Loucy (cell line): ENCODE data around the gene PLPP7.

Experiments
- H2AFZ ChIP-seq: fragments of 200-600 bp; sonication (generic); 2 replicates; pipeline ENCODE4 v1.6.0; 2016; ENCODE audit warnings: antibody characterized with exemption, mild to moderate bottlenecking, low read length, moderate library complexity
- H3F3A ChIP-seq: fragments of 200-600 bp; 2 replicates; pipeline ENCODE4 v1.6.0; 2016; ENCODE audit warnings: antibody characterized with exemption, low read depth, mild to moderate bottlenecking
- H3K27me3 ChIP-seq: fragments of 200-600 bp; sonication (generic); 2 replicates; pipeline ENCODE4 v1.6.1; 2014; ENCODE audit warnings: low read length, mild to moderate bottlenecking; ENCODE audit not compliant: insufficient read depth, poor library complexity, severe bottlenecking
- H3K36me3 ChIP-seq: fragments of 200-600 bp; sonication (generic); 2 replicates; pipeline ENCODE4 v1.6.1; 2016; ENCODE audit warnings: low read length; ENCODE audit not compliant: insufficient read depth
- H3K4me1 ChIP-seq: fragments of 200-600 bp; sonication (generic); 2 replicates; pipeline ENCODE4 v1.5.1; 2014; ENCODE audit warnings: low read length, mild to moderate bottlenecking; ENCODE audit not compliant: insufficient read depth, poor library complexity, severe bottlenecking
- H3K4me2 ChIP-seq: fragments of 200-600 bp; sonication (generic); 2 replicates; pipeline ENCODE4 v1.6.0; 2014; ENCODE audit warnings: antibody characterized with exemption, low read length, low read depth, mild to moderate bottlenecking; ENCODE audit not compliant: poor library complexity, severe bottlenecking
- H3K4me3 ChIP-seq: fragments of 200-600 bp; sonication (generic); 2 replicates; pipeline ENCODE4 v1.5.1; 2014; ENCODE audit warnings: low read length, mild to moderate bottlenecking, mixed read lengths; ENCODE audit not compliant: poor library complexity, severe bottlenecking
- H3K79me2 ChIP-seq: fragments of 200-600 bp; sonication (generic); 2 replicates; pipeline ENCODE4 v1.6.1; 2014; ENCODE audit warnings: low read length; ENCODE audit not compliant: insufficient read depth
- H3K9ac ChIP-seq: fragments of 200-600 bp; sonication (generic); 2 replicates; pipeline ENCODE4 v1.6.0; 2014; ENCODE audit warnings: mild to moderate bottlenecking, low read depth, low read length, moderate library complexity; ENCODE audit not compliant: poor library complexity, severe bottlenecking
- H3K9me2 ChIP-seq: fragments of 200-600 bp; sonication (generic); replicated peaks from 2 replicates; pipeline ENCODE4 v1.6.1; 2016; ENCODE audit warnings: low read depth, low read length, mixed read lengths
- H3K9me3 ChIP-seq: fragments of 200-600 bp; sonication (generic); 2 replicates; pipeline ENCODE4 v1.6.1; 2014; ENCODE audit warnings: mild to moderate bottlenecking, antibody characterized with exemption, low read length, low read depth; ENCODE audit not compliant: insufficient read depth
- H4K20me1 ChIP-seq: fragments of 200-600 bp; sonication (generic); 2 replicates; pipeline ENCODE4 v1.6.0; 2014; ENCODE audit warnings: antibody characterized with exemption, low read length, mild to moderate bottlenecking; ENCODE audit not compliant: insufficient read depth, poor library complexity, severe bottlenecking
- CTCF ChIP-seq: fragments of 200-600 bp; sonication (generic); conservative IDR thresholded peaks from 2 replicates; pipeline ENCODE4 v1.5.1; 2014; ENCODE audit warnings: mild to moderate bottlenecking, antibody characterized with exemption, low read length
- EZH2phosphoT487 ChIP-seq: fragments of 200-600 bp; IDR thresholded peaks from 2 replicates; pipeline ENCODE4 v1.6.1; 2018; ENCODE audit warnings: antibody characterized with exemption, mild to moderate bottlenecking, moderate library complexity, borderline replicate concordance

The PLPP7 gene

DNA sequence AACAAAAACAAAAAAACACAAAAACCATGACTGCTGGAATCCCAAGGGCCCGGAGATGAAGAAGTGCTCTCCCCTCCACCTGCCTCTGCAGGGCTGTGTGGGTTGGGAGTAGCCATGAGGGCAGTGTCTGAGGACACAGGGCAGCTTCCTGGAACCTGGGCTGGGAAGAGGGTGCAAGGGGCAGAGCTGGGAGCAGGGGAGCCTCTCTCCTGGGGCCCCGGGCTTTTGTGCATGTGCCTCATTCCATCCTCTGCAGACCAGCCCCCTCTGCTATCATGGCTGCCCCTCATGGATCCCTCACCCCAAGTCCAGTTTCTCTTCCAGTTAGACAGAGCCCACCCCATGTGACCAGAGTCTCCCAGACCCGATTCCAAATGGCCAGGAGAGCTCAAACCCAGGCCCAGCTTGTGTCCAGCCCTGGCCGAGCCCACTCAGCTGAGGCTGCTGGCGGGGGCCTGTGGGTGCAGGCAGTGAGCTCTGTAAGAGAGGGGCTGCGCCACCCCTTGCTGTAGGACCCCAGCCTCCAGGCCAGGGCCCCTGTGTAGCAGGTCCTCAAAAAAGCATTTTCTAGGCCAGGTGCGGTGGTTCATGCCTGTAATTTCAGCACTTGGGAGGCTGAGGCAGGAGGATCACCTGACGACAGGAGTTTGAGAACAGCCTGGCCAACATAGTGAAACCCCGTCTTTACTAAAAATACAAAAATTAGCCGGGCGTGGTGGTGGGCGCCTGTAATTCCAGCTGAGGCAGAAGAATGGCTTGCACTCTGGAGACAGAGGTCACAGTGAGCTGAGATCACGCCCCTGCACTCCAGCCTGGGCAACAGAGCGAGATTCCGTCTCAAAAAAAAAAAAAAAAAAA, 44.5 kb downstream of the PLPP7 start:
- Histone ChIP-seq H3K4me1 (no peaks in the 10 kb centered on the region), H3K9me2 (no peaks in the 10 kb centered on the region), H2AFZ (no peak overlapping the region), H3K27me3 (no peaks in the 10 kb centered on the region), H3K9ac (no peak overlapping the region), H3K4me2 (no peak overlapping the region), H3K4me3 (no peak overlapping the region), H3K79me2 (no peaks in the 10 kb centered on the region), H3K36me3 (no peaks in the 10 kb centered on the region), H3K9me3 (no peaks in the 10 kb centered on the region), H4K20me1 (no peaks in the 10 kb centered on the region), H3F3A (no peaks in the 10 kb centered on the region)
- no peak for TF ChIP-seq EZH2phosphoT487
- TF ChIP-seq CTCF = no peak

- no peaks in the 10 kb centered on the region for H3F3A ChIP-seq
- no peak overlapping the region for H3K4me3 ChIP-seq
- no peaks in the 10 kb centered on the region for H3K79me2 ChIP-seq
- no peaks in the 10 kb centered on the region for H3K9me2 ChIP-seq
- no peak overlapping the region for H3K9ac ChIP-seq
- TF ChIP-seq EZH2phosphoT487 (no peak), CTCF (no peak)
- H2AFZ ChIP-seq = no peak overlapping the region
- H3K4me1 ChIP-seq = no peaks in the 10 kb centered on the region
- no peaks in the 10 kb centered on the region for H4K20me1 ChIP-seq
- H3K4me2 ChIP-seq = no peak overlapping the region
- H3K9me3 ChIP-seq = no peaks in the 10 kb centered on the region
- H3K36me3 ChIP-seq = no peaks in the 10 kb centered on the region
- no peaks in the 10 kb centered on the region for H3K27me3 ChIP-seq
Measured at GRCh38 chr9:131334629-131335367, 45.3 kb downstream of the PLPP7 start.

DNA sequence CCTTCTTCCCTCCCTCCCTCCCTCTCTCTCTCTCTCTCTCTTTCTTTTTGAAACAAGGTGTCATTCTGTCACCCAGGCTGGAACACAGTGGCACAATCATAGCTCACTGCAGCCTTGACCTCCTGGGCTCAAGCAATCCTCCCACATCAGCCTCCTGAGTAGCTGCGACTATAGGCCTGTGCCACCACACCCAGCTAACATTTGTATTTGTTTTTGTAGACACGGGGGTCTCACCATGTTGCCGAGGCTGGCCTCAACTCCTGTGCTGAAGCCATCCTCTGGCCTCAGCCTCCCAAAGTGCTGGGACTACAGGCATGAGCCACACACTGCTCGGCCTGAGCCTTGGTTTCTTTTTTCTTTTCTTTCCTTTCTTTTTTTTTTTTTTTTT, 45.8 kb downstream of the PLPP7 start:
- H3K4me2 ChIP-seq = no peak overlapping the region
- H3K9ac ChIP-seq = no peak overlapping the region
- H4K20me1 ChIP-seq = no peaks in the 10 kb centered on the region
- no peaks in the 10 kb centered on the region for H3K4me1 ChIP-seq
- H3K9me2 ChIP-seq = no peaks in the 10 kb centered on the region
- no peak overlapping the region for H2AFZ ChIP-seq
- no peak overlapping the region for H3K4me3 ChIP-seq
- no peaks in the 10 kb centered on the region for H3K79me2 ChIP-seq
- H3K9me3 ChIP-seq = no peaks in the 10 kb centered on the region
- no peaks in the 10 kb centered on the region for H3K27me3 ChIP-seq
- no peaks in the 10 kb centered on the region for H3K36me3 ChIP-seq
- no peaks in the 10 kb centered on the region for H3F3A ChIP-seq
- no peak for TF ChIP-seq CTCF
- no peak for TF ChIP-seq EZH2phosphoT487
